ENCODE data around the gene FAM170B.

The FAM170B gene

GRCh38 chr10:49144058-49144720 is 10.4 kb upstream of the FAM170B start:
- H3K14ac ChIP-seq (ENCODE audit: low read length), result no peak overlapping the region
- H3K4ac ChIP-seq (ENCODE audit: low read length), result no peak overlapping the region
- no peaks in the 10 kb centered on the region for H3K36me3 ChIP-seq (replicated peaks in 1 of 2; ENCODE audit: control insufficient read depth in 2 of 2, insufficient read depth in 2 of 2, low read length in 2 of 2)
- no peak overlapping the region for H2BK15ac ChIP-seq (ENCODE audit: low read length)
- no peak overlapping the region for H2AFZ ChIP-seq (ENCODE audit: low read length)
- no peak overlapping the region for H3K4me3 ChIP-seq (ENCODE audit: low read length in 2 of 2)
- H4K8ac ChIP-seq (ENCODE audit: low read depth, low read length), result no peak overlapping the region
- no CpG with 5 or more reads among the region's 2 CpGs for WGBS, 2 donors (ENCODE audit: extremely low coverage in 2 of 2, insufficient read length in 2 of 2, insufficient replicate concordance in 1 of 2)
- no peak overlapping the region for H3K27ac ChIP-seq (replicated peaks; ENCODE audit: low read length)
- no peak overlapping the region for H3K4me2 ChIP-seq (ENCODE audit: insufficient read depth, low read length, poor library complexity, severe bottlenecking)
- H2BK120ac ChIP-seq (ENCODE audit: low read depth, low read length), result no peak overlapping the region
- no peaks in the 10 kb centered on the region for H3K27me3 ChIP-seq (ENCODE audit: control insufficient read depth in 3 of 3, insufficient read depth in 3 of 3, low read depth in 1 of 3, low read length in 3 of 3)
- no peak for DNase-seq (ENCODE audit: low spot score)
- no peak overlapping the region for H3K23ac ChIP-seq (ENCODE audit: low read depth, low read length, poor library complexity)
- no peak overlapping the region for H2AK5ac ChIP-seq (ENCODE audit: low read depth, low read length)
- H3K9me3 ChIP-seq (replicated peaks in 1 of 2; ENCODE audit: control insufficient read depth in 2 of 2, insufficient read depth in 1 of 2, low read depth in 1 of 2, low read length in 2 of 2), result peaks cover 0 to 2% of the 10 kb centered on the region in 2 donors
- no peaks in the 10 kb centered on the region for H3K4me1 ChIP-seq (ENCODE audit: control insufficient read depth in 2 of 2, insufficient read depth in 1 of 2, low read depth in 1 of 2, low read length in 2 of 2)
- H2BK5ac ChIP-seq (ENCODE audit: low read length), result no peak overlapping the region
- H4K91ac ChIP-seq (ENCODE audit: low read depth, low read length, poor library complexity), result no peak overlapping the region
- H3K18ac ChIP-seq (ENCODE audit: low read length), result no peak overlapping the region
- no peaks in the 10 kb centered on the region for H3K79me1 ChIP-seq (ENCODE audit: low read depth, low read length)
- H3K9ac ChIP-seq (ENCODE audit: low read depth, low read length, poor library complexity), result no peak overlapping the region
- no peak overlapping the region for H2BK12ac ChIP-seq (ENCODE audit: low read length)

- Histone ChIP-seq H4K8ac (ENCODE audit: low read depth, low read length) (no peak overlapping the region), H3K4me2 (ENCODE audit: insufficient read depth, low read length, poor library complexity, severe bottlenecking) (no peak overlapping the region), H3K23ac (ENCODE audit: low read depth, low read length, poor library complexity) (no peak overlapping the region), H3K14ac (ENCODE audit: low read length) (no peak overlapping the region), H3K9ac (ENCODE audit: low read depth, low read length, poor library complexity) (no peak overlapping the region), H3K27ac (replicated peaks; ENCODE audit: low read length) (no peak overlapping the region), H3K9me3 (replicated peaks in 1 of 2; ENCODE audit: control insufficient read depth in 2 of 2, insufficient read depth in 1 of 2, low read depth in 1 of 2, low read length in 2 of 2) (peaks cover 0 to 2% of the 10 kb centered on the region in 2 donors), H3K4ac (ENCODE audit: low read length) (no peak overlapping the region), H4K91ac (ENCODE audit: low read depth, low read length, poor library complexity) (no peak overlapping the region), H2AFZ (ENCODE audit: low read length) (no peak overlapping the region), H3K79me1 (ENCODE audit: low read depth, low read length) (no peaks in the 10 kb centered on the region), H2BK5ac (ENCODE audit: low read length) (no peak overlapping the region), H3K18ac (ENCODE audit: low read length) (no peak overlapping the region), H2BK120ac (ENCODE audit: low read depth, low read length) (no peak overlapping the region), H3K27me3 (ENCODE audit: control insufficient read depth in 3 of 3, insufficient read depth in 3 of 3, low read depth in 1 of 3, low read length in 3 of 3) (no peaks in the 10 kb centered on the region), H3K4me1 (ENCODE audit: control insufficient read depth in 2 of 2, insufficient read depth in 1 of 2, low read depth in 1 of 2, low read length in 2 of 2) (no peaks in the 10 kb centered on the region), H3K4me3 (ENCODE audit: low read length in 2 of 2) (no peak overlapping the region), H2BK15ac (ENCODE audit: low read length) (no peak overlapping the region), H2BK12ac (ENCODE audit: low read length) (no peak overlapping the region), H2AK5ac (ENCODE audit: low read depth, low read length) (no peak overlapping the region), H3K36me3 (replicated peaks in 1 of 2; ENCODE audit: control insufficient read depth in 2 of 2, insufficient read depth in 2 of 2, low read length in 2 of 2) (no peaks in the 10 kb centered on the region)
- no peak for DNase-seq (ENCODE audit: low spot score)
Measured at GRCh38 chr10:49143249-49143648, 9.4 kb upstream of the FAM170B start.

- H2BK12ac ChIP-seq (ENCODE audit: low read length), result no peak overlapping the region
Measured at GRCh38 chr10:49141541-49142332, 7.9 kb upstream of the FAM170B start.

GRCh38 chr10:49140304-49141177 is 6.7 kb upstream of the FAM170B start:
- no peak overlapping the region for H2BK12ac ChIP-seq (ENCODE audit: low read length)

More at GRCh38 chr10:49141541-49142332, 7.9 kb upstream of the FAM170B start:
- no peak overlapping the region for H3K4me3 ChIP-seq (ENCODE audit: low read length in 2 of 2)
- H3K27me3 ChIP-seq (ENCODE audit: control insufficient read depth in 3 of 3, insufficient read depth in 3 of 3, low read depth in 1 of 3, low read length in 3 of 3), result no peaks in the 10 kb centered on the region
- H3K27ac ChIP-seq (replicated peaks; ENCODE audit: low read length), result no peak overlapping the region
- H3K18ac ChIP-seq (ENCODE audit: low read length), result no peak overlapping the region
- no peak overlapping the region for H3K4me2 ChIP-seq (ENCODE audit: insufficient read depth, low read length, poor library complexity, severe bottlenecking)
- H3K36me3 ChIP-seq (replicated peaks in 1 of 2; ENCODE audit: control insufficient read depth in 2 of 2, insufficient read depth in 2 of 2, low read length in 2 of 2), result no peaks in the 10 kb centered on the region
- H2BK120ac ChIP-seq (ENCODE audit: low read depth, low read length), result no peak overlapping the region
- WGBS, 2 donors (ENCODE audit: extremely low coverage in 2 of 2, insufficient read length in 2 of 2, insufficient replicate concordance in 1 of 2), result no CpG with 5 or more reads among the region's 5 CpGs
- no peak overlapping the region for H2AK5ac ChIP-seq (ENCODE audit: low read depth, low read length)
- H2AFZ ChIP-seq (ENCODE audit: low read length), result no peak overlapping the region
- DNase-seq (ENCODE audit: low spot score), result no peak
- H4K8ac ChIP-seq (ENCODE audit: low read depth, low read length), result no peak overlapping the region
- H3K4me1 ChIP-seq (ENCODE audit: control insufficient read depth in 2 of 2, insufficient read depth in 1 of 2, low read depth in 1 of 2, low read length in 2 of 2), result no peaks in the 10 kb centered on the region
- no peak overlapping the region for H3K14ac ChIP-seq (ENCODE audit: low read length)
- H3K79me1 ChIP-seq (ENCODE audit: low read depth, low read length), result no peaks in the 10 kb centered on the region
- no peaks in the 10 kb centered on the region for H3K9me3 ChIP-seq (replicated peaks in 1 of 2; ENCODE audit: control insufficient read depth in 2 of 2, insufficient read depth in 1 of 2, low read depth in 1 of 2, low read length in 2 of 2)
- no peak overlapping the region for H3K4ac ChIP-seq (ENCODE audit: low read length)
- no peak overlapping the region for H4K91ac ChIP-seq (ENCODE audit: low read depth, low read length, poor library complexity)
- no peak overlapping the region for H2BK15ac ChIP-seq (ENCODE audit: low read length)
- H3K9ac ChIP-seq (ENCODE audit: low read depth, low read length, poor library complexity), result no peak overlapping the region
- no peak overlapping the region for H3K23ac ChIP-seq (ENCODE audit: low read depth, low read length, poor library complexity)
- no peak overlapping the region for H2BK5ac ChIP-seq (ENCODE audit: low read length)

More at GRCh38 chr10:49140304-49141177, 6.7 kb upstream of the FAM170B start:
- no peak overlapping the region for H2BK15ac ChIP-seq (ENCODE audit: low read length)
- no peak overlapping the region for H3K23ac ChIP-seq (ENCODE audit: low read depth, low read length, poor library complexity)
- no peaks in the 10 kb centered on the region for H3K4me1 ChIP-seq (ENCODE audit: control insufficient read depth in 2 of 2, insufficient read depth in 1 of 2, low read depth in 1 of 2, low read length in 2 of 2)
- H2BK5ac ChIP-seq (ENCODE audit: low read length), result no peak overlapping the region
- H3K27me3 ChIP-seq (ENCODE audit: control insufficient read depth in 3 of 3, insufficient read depth in 3 of 3, low read depth in 1 of 3, low read length in 3 of 3), result no peaks in the 10 kb centered on the region
- H4K91ac ChIP-seq (ENCODE audit: low read depth, low read length, poor library complexity), result no peak overlapping the region
- H4K8ac ChIP-seq (ENCODE audit: low read depth, low read length), result no peak overlapping the region
- no peak overlapping the region for H2BK120ac ChIP-seq (ENCODE audit: low read depth, low read length)
- no peak overlapping the region for H3K4me2 ChIP-seq (ENCODE audit: insufficient read depth, low read length, poor library complexity, severe bottlenecking)
- no peak overlapping the region for H3K27ac ChIP-seq (replicated peaks; ENCODE audit: low read length)
- no peak overlapping the region for H3K9ac ChIP-seq (ENCODE audit: low read depth, low read length, poor library complexity)
- no peak for DNase-seq (ENCODE audit: low spot score)
- H3K4ac ChIP-seq (ENCODE audit: low read length), result no peak overlapping the region
- H3K79me1 ChIP-seq (ENCODE audit: low read depth, low read length), result no peaks in the 10 kb centered on the region
- no CpG with 5 or more reads among the region's 5 CpGs for WGBS, 2 donors (ENCODE audit: extremely low coverage in 2 of 2, insufficient read length in 2 of 2, insufficient replicate concordance in 1 of 2)
- H3K14ac ChIP-seq (ENCODE audit: low read length), result no peak overlapping the region
- no peak overlapping the region for H3K18ac ChIP-seq (ENCODE audit: low read length)
- no peak overlapping the region for H3K4me3 ChIP-seq (ENCODE audit: low read length in 2 of 2)
- no peak overlapping the region for H2AFZ ChIP-seq (ENCODE audit: low read length)
- H2AK5ac ChIP-seq (ENCODE audit: low read depth, low read length), result no peak overlapping the region
- H3K9me3 ChIP-seq (replicated peaks in 1 of 2; ENCODE audit: control insufficient read depth in 2 of 2, insufficient read depth in 1 of 2, low read depth in 1 of 2, low read length in 2 of 2), result no peaks in the 10 kb centered on the region
- H3K36me3 ChIP-seq (replicated peaks in 1 of 2; ENCODE audit: control insufficient read depth in 2 of 2, insufficient read depth in 2 of 2, low read length in 2 of 2), result no peaks in the 10 kb centered on the region
